IMR-90 (cell line): Measurements from ENCODE around the gene KRTAP5-5. TPM values are rescaled to one million over a fixed set of nuclear protein-coding genes. Genes with fewer than 3 reads are reported as not detected.
"Not testable (repeated sequence)": the region's sequence is repeated elsewhere in the genome, so short reads cannot be mapped to it uniquely, and the experiment has no call there.

ENCODE experiments used
- ATAC-seq: fragments of 200-7000 bp; cut with Tn5 transposase; 2 replicates; pipeline ENCODE4 v1.9.1; 2020; ENCODE audit warnings: low read depth, mild to moderate bottlenecking, moderate library complexity
- BruUV-seq: library from RNA; stranded (reverse); fragments of 400-500 nt; replicated peaks from 2 replicates; lab custom pipeline; 2021; lab: Mats Ljungman, UMichigan
- CTCF ChIA-PET: fragments of 300-600 bp; formaldehyde crosslinking; extraction: SDS; loops from one replicate; lab custom pipeline; 2021; ENCODE audit warnings: antibody characterized with exemption; lab: Yijun Ruan, JAX
- POLR2A ChIA-PET: fragments of 300-600 bp; sonication (Branson Sonifier 250); formaldehyde crosslinking; loops from one replicate; lab custom pipeline; 2022; ENCODE audit warnings: antibody characterized with exemption; ENCODE audit not compliant: unreplicated experiment; lab: Charles Lee
- DNase-seq: peaks from one replicate; pipeline ENCODE4 v3.0.0; 2013
- H2AFZ ChIP-seq: replicated peaks from 2 replicates; pipeline ENCODE3; 2013; ENCODE audit warnings: low read length, mild to moderate bottlenecking; ENCODE audit not compliant: poor library complexity
- H2AK5ac ChIP-seq: 2 replicates; pipeline ENCODE4 v1.6.1; 2013; ENCODE audit warnings: low read depth, low read length, inconsistent platforms
- H2AK9ac ChIP-seq: replicated peaks from 2 replicates; pipeline ENCODE3; 2013; ENCODE audit warnings: mild to moderate bottlenecking, low read depth, low read length, moderate library complexity; ENCODE audit not compliant: poor library complexity
- H2BK120ac ChIP-seq: 2 replicates; pipeline ENCODE4 v1.6.1; 2013; ENCODE audit warnings: low read depth, low read length, inconsistent platforms
- H2BK15ac ChIP-seq: 3 replicates; pipeline ENCODE4 v1.6.1; 2013; ENCODE audit warnings: low read depth, low read length, inconsistent platforms
- H2BK20ac ChIP-seq: 2 replicates; pipeline ENCODE4 v1.6.1; 2013; ENCODE audit warnings: low read depth, mild to moderate bottlenecking, inconsistent platforms, low read length, moderate library complexity
- H2BK5ac ChIP-seq: 2 replicates; pipeline ENCODE4 v1.6.1; 2013; ENCODE audit warnings: mild to moderate bottlenecking, low read depth, low read length, inconsistent platforms; ENCODE audit not compliant: poor library complexity, severe bottlenecking
- H3K14ac ChIP-seq: replicated peaks from 2 replicates; pipeline ENCODE4 v1.6.1; 2013; ENCODE audit warnings: low read depth, low read length, inconsistent platforms
- H3K18ac ChIP-seq: 2 replicates; pipeline ENCODE4 v1.6.1; 2013; ENCODE audit warnings: low read depth, low read length, control low read depth
- H3K23ac ChIP-seq: 2 replicates; pipeline ENCODE4 v1.6.1; 2013; ENCODE audit warnings: low read depth, low read length, inconsistent platforms
- H3K27ac ChIP-seq: 2 replicates; pipeline ENCODE4 v1.5.1; 2013; ENCODE audit warnings: mild to moderate bottlenecking, control low read depth, low read length; ENCODE audit not compliant: insufficient read depth
- H3K27me3 ChIP-seq: 2 replicates; pipeline ENCODE4 v1.6.1; 2013; ENCODE audit warnings: low read length; ENCODE audit not compliant: control insufficient read depth, insufficient read depth
- H3K36me3 ChIP-seq: 2 replicates; pipeline ENCODE4 v1.6.1; 2013; ENCODE audit warnings: low read length, mixed read lengths; ENCODE audit not compliant: control insufficient read depth, insufficient read depth
- H3K4ac ChIP-seq: 2 replicates; pipeline ENCODE4 v1.6.1; 2013; ENCODE audit warnings: low read depth, low read length, inconsistent platforms
- H3K4me1 ChIP-seq: 2 replicates; pipeline ENCODE4 v1.6.1; 2013; ENCODE audit warnings: low read length, mixed read lengths; ENCODE audit not compliant: control insufficient read depth, insufficient read depth
- H3K4me2 ChIP-seq: 2 replicates; pipeline ENCODE4 v1.6.1; 2013; ENCODE audit warnings: low read depth, mild to moderate bottlenecking, control low read depth, low read length, moderate library complexity
- H3K4me3 ChIP-seq: 2 replicates; pipeline ENCODE4 v1.5.1; 2013; ENCODE audit warnings: low read depth, mild to moderate bottlenecking, control low read depth, low read length, moderate library complexity; ENCODE audit not compliant: insufficient read depth
- H3K56ac ChIP-seq: 2 replicates; pipeline ENCODE4 v1.6.1; 2013; ENCODE audit warnings: low read length, inconsistent platforms; ENCODE audit not compliant: insufficient read depth; ENCODE audit errors: extremely low read depth
- H3K79me1 ChIP-seq, 2 experiments: 2 replicates each; pipeline ENCODE4 v1.6.1; 2013; ENCODE audit warnings: low read length in 2 of 2, inconsistent platforms in 1 of 2, low read depth in 1 of 2
- H3K9ac ChIP-seq: 2 replicates; pipeline ENCODE4 v1.6.1; 2013; ENCODE audit warnings: low read depth, low read length, control low read depth
- H3K9me1 ChIP-seq: 2 replicates; pipeline ENCODE4 v1.6.1; 2013; ENCODE audit warnings: low read length, inconsistent platforms; ENCODE audit not compliant: insufficient read depth
- H3K9me3 ChIP-seq: 2 replicates; pipeline ENCODE4 v1.6.1; 2013; ENCODE audit warnings: low read length; ENCODE audit not compliant: control insufficient read depth, insufficient read depth
- H4K20me1 ChIP-seq: 2 replicates; pipeline ENCODE4 v1.6.1; 2013; ENCODE audit warnings: low read length, inconsistent platforms; ENCODE audit not compliant: insufficient read depth
- H4K5ac ChIP-seq: 2 replicates; pipeline ENCODE4 v1.6.1; 2013; ENCODE audit warnings: mild to moderate bottlenecking, low read depth, low read length, control low read depth
- H4K8ac ChIP-seq, 2 experiments: 2 replicates each; pipeline ENCODE4 v1.6.1; 2013; ENCODE audit warnings: low read depth in 2 of 2, low read length in 2 of 2, control low read depth in 1 of 2, inconsistent platforms in 1 of 2
- H4K91ac ChIP-seq: 2 replicates; pipeline ENCODE4 v1.6.1; 2013; ENCODE audit warnings: low read depth, low read length, inconsistent platforms; ENCODE audit not compliant: insufficient read depth
- WGBS, 2 experiments: methylation state at CpG; one replicate each; pipeline versions ENCODE4 v1.1.5 to v1.1.7; 2013; ENCODE audit warnings: missing lambda C conversion rate in 2 of 2; ENCODE audit not compliant: insufficient read length in 1 of 2; ENCODE audit errors: extremely low coverage in 2 of 2; 5-methylcytosine and 5-hydroxymethylcytosine counted together
- dilution Hi-C: fragments of 300-500 bp; cut with HindIII; formaldehyde crosslinking; loops from one replicate; pipeline ENCODE4 v1.14.3; 2018; ENCODE audit warnings: low sequenced_read_pairs; ENCODE audit not compliant: unreplicated experiment
- in situ Hi-C: fragments of 300-500 bp; cut with MboI; formaldehyde crosslinking; loops from 3 replicates; pipeline ENCODE4 v1.14.3; 2019; ENCODE audit warnings: low sequenced_read_pairs, inconsistent platforms, mixed read lengths
- intact Hi-C: fragments of 100-400 bp; cut with micrococcal nuclease; formaldehyde crosslinking; loops from 2 replicates; pipeline ENCODE4 v1.10.0; 2022
- polyA plus RNA-seq, 3 experiments: library from polyadenylated mRNA; depleted of rRNA; stranded (reverse); fragments of >200 nt; gene quantifications; 2 replicates each; pipeline ENCODE4 v1.2.3, GENCODE V29; 2012; ENCODE audit warnings: low replicate concordance in 1 of 3
- total RNA-seq: library from RNA; depleted of rRNA; stranded (reverse); fragments of >200 nt; gene quantifications from 2 replicates; pipeline ENCODE4 v1.2.3, GENCODE V29; 2012

KRTAP5-5 gene
- total and polyA plus RNA-seq, 2 of the 4 experiments (the other 2 are of a cell fraction): not detected

DNA sequence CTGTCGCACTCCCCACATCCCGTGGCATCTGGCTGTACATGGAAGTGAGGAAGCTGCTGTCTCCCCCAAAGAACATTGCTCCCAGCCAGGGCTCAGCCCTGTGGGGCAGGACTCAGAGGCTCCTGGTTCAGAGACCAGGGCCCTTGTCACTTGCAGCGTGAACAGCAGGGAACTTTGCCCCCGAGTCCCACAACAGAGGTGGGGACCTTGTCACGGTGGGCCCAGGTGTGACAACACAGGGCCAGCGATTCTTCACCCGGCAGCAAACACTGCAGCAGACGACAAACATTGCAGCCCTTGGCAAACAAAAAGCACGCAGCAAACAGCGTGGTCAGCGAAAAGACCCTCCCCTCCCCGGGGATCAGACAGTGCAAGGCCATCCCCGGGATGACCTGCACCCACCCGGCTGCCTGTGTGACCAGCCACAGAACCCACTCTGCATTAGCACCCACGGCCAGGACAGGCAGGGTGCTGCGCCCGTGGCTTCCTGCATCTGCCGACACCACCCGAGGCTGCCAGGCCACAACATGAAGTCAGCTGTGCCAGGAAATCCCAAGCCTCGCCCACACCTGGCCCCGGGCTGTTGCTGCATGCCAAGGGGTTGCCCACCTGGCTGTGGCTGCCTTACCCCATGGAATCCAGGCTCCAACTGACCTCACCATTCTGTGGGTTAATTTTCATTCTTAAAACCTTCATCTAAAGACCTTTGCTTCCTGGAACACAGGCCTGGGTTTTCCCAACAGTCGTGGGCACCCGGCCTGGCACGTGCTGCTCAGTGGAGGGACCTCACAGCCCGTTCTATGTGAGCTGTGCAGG is 32.1 kb downstream of the KRTAP5-5 start:
- H3K36me3 ChIP-seq, DNase-seq, H3K9ac ChIP-seq, H3K27ac ChIP-seq, H3K4me3 ChIP-seq, H3K18ac ChIP-seq, H3K23ac ChIP-seq, in situ Hi-C loops, H2BK5ac ChIP-seq, H2AK5ac ChIP-seq, H4K91ac ChIP-seq, CTCF ChIA-PET, H3K14ac ChIP-seq, H4K8ac ChIP-seq, H3K79me1 ChIP-seq, H3K4me2 ChIP-seq, H2BK20ac ChIP-seq, H3K4me1 ChIP-seq, H3K9me1 ChIP-seq, H2BK15ac ChIP-seq, H4K20me1 ChIP-seq, H2BK120ac ChIP-seq, H3K9me3 ChIP-seq, H2AFZ ChIP-seq, intact Hi-C loops, POLR2A ChIA-PET, ATAC-seq, BruUV-seq, H2AK9ac ChIP-seq, dilution Hi-C loops, H3K4ac ChIP-seq, H4K5ac ChIP-seq, H3K56ac ChIP-seq: not testable (repeated sequence)
- WGBS, 2 experiments: no CpG with 5 or more reads among the region's 25 CpGs
- H3K27me3 ChIP-seq: peaks cover 19% of the 10 kb centered on the region

DNA sequence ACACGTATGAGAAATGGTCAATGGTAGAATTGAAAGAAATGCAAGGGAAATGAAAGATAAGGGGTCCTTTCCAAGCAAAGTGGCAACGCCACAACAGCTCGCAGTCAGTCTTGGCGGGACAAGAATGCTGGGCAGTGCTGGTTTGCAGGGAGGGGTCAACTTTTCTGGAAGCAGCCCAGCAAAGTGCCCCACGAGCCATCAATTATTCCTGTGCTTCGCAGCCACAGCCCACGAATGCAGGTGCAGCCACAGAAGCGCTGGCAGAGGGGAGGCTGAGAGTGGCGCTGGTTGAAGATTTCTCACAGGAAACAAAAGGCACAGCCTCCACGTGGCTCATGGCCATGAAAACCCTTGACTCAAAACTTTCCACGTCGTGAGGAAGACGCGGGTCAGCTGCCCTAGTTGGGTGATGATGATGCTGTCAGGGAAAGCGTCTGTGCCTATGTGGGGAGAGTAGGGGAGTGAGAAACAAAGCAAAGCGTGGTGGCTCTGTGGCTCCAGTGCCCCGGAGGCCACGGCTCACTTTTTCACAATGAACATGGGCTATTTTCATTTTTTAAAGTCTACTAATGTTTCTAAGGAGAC is 33.2 kb downstream of the KRTAP5-5 start:
- H2AFZ ChIP-seq, H4K91ac ChIP-seq, H3K23ac ChIP-seq, H4K5ac ChIP-seq, H3K56ac ChIP-seq, H2AK5ac ChIP-seq, H3K4ac ChIP-seq, H2BK120ac ChIP-seq, intact Hi-C loops, H4K8ac ChIP-seq, H3K4me2 ChIP-seq, H2BK15ac ChIP-seq, H3K14ac ChIP-seq, H3K4me1 ChIP-seq, BruUV-seq, H3K36me3 ChIP-seq, in situ Hi-C loops, H4K20me1 ChIP-seq, H3K27ac ChIP-seq, ATAC-seq, H3K9me1 ChIP-seq, H2BK20ac ChIP-seq, dilution Hi-C loops, POLR2A ChIA-PET, H2AK9ac ChIP-seq, H3K4me3 ChIP-seq, H3K9me3 ChIP-seq, H3K9ac ChIP-seq, CTCF ChIA-PET, DNase-seq, H3K18ac ChIP-seq, H3K79me1 ChIP-seq, H2BK5ac ChIP-seq: not testable (repeated sequence)
- H3K27me3 ChIP-seq: peaks cover 20% of the 10 kb centered on the region
- no CpG with 5 or more reads among the region's 18 CpGs for WGBS, 2 experiments
